HEK293 (cell line): ENCODE data around the gene NEK8.

Source experiments
- CTCF ChIA-PET: fragments of 350-600 bp; formaldehyde crosslinking; extraction: SDS; loops from one replicate; lab custom pipeline; 2021; ENCODE audit warnings: antibody characterized with exemption; lab: Yijun Ruan, JAX
- POLR2A ChIA-PET: fragments of 300-600 bp; formaldehyde crosslinking; extraction: SDS; loops from one replicate; lab custom pipeline; 2020; ENCODE audit warnings: antibody characterized with exemption, inconsistent platforms; lab: Yijun Ruan, JAX
- H3K27ac ChIP-seq: fragments of 200-500 bp; sonication (Bioruptor generic); 2 replicates; pipeline ENCODE4 v1.5.1; 2014; ENCODE audit warnings: low read depth, low read length, control low read depth, inconsistent platforms; ENCODE audit errors: extremely low read depth
- H3K36me3 ChIP-seq, 2 experiments: fragments of 200-500 bp in 1 of 2; sonication (Bioruptor generic) in 1 of 2; 1 replicate in 1 of 2; 2 replicates in 1 of 2; pipeline ENCODE4 v1.5.1; 2014 to 2017; ENCODE audit warnings: inconsistent platforms in 2 of 2, low read length in 2 of 2; ENCODE audit not compliant: control insufficient read depth in 2 of 2, insufficient read depth in 1 of 2
- H3K4me1 ChIP-seq: fragments of 200-500 bp; sonication (Bioruptor generic); 2 replicates; pipeline ENCODE4 v1.5.1; 2014; ENCODE audit warnings: mild to moderate bottlenecking, low read length, inconsistent platforms; ENCODE audit not compliant: control insufficient read depth, insufficient read depth
- H3K4me3 ChIP-seq: 2 replicates; pipeline ENCODE4 v1.5.1; 2011; ENCODE audit warnings: low read depth, mild to moderate bottlenecking, control low read depth, low read length, moderate library complexity
- H3K9me3 ChIP-seq: fragments of 200-500 bp; sonication (Bioruptor generic); 2 replicates; pipeline ENCODE4 v1.5.1; 2014; ENCODE audit warnings: low read depth, low read length, inconsistent platforms; ENCODE audit not compliant: control insufficient read depth, insufficient read depth
- AEBP2 ChIP-seq: fragments of 450-650 bp; formaldehyde crosslinking; IDR thresholded peaks from 2 replicates; pipeline ENCODE4 v1.5.1; 2016; ENCODE audit warnings: missing biosample characterization, missing genetic modification characterization, borderline replicate concordance
- CTCF ChIP-seq: fragments of 450-650 bp; formaldehyde crosslinking; IDR thresholded peaks from 2 replicates; pipeline ENCODE4 v1.5.1; 2016; ENCODE audit warnings: missing biosample characterization, missing genetic modification characterization
- GLI2 ChIP-seq: fragments of 450-650 bp; formaldehyde crosslinking; IDR thresholded peaks from 2 replicates; pipeline ENCODE4; 2017; ENCODE audit warnings: missing biosample characterization, missing genetic modification characterization, low read depth, borderline replicate concordance
- KLF10 ChIP-seq: fragments of 450-650 bp; IDR thresholded peaks from 2 replicates; pipeline ENCODE4 v1.5.1; 2018; ENCODE audit warnings: missing biosample characterization, mild to moderate bottlenecking, missing genetic modification characterization
- TSHZ1 ChIP-seq: fragments of 450-650 bp; formaldehyde crosslinking; IDR thresholded peaks from 2 replicates; pipeline ENCODE4 v1.5.1; 2016; ENCODE audit warnings: missing biosample characterization, missing genetic modification characterization, borderline replicate concordance
- YY1 ChIP-seq: fragments of 450-650 bp; formaldehyde crosslinking; IDR thresholded peaks from 2 replicates; pipeline ENCODE4 v1.5.1; 2018; ENCODE audit warnings: missing biosample characterization, missing genetic modification characterization
- YY2 ChIP-seq: fragments of 450-650 bp; formaldehyde crosslinking; IDR thresholded peaks from 2 replicates; pipeline ENCODE4 v1.5.1; 2016; ENCODE audit warnings: missing biosample characterization, missing genetic modification characterization
- ZBTB44 ChIP-seq: fragments of 450-650 bp; IDR thresholded peaks from 2 replicates; pipeline ENCODE4 v1.5.1; 2018; ENCODE audit warnings: missing biosample characterization, mild to moderate bottlenecking, missing genetic modification characterization
- ZFP69B ChIP-seq: fragments of 450-650 bp; formaldehyde crosslinking; IDR thresholded peaks from 2 replicates; pipeline ENCODE4 v1.5.1; 2016; ENCODE audit warnings: missing biosample characterization, missing genetic modification characterization
- ZNF112 ChIP-seq: fragments of 450-650 bp; formaldehyde crosslinking; IDR thresholded peaks from 2 replicates; pipeline ENCODE4 v1.5.0; 2017; ENCODE audit warnings: missing biosample characterization, missing genetic modification characterization
- ZNF133 ChIP-seq: fragments of 450-650 bp; formaldehyde crosslinking; IDR thresholded peaks from 2 replicates; pipeline ENCODE4 v1.5.1; 2016; ENCODE audit warnings: missing biosample characterization, missing genetic modification characterization
- ZNF157 ChIP-seq: fragments of 450-650 bp; formaldehyde crosslinking; IDR thresholded peaks from 2 replicates; pipeline ENCODE4 v1.5.1; 2016; ENCODE audit warnings: missing biosample characterization, missing genetic modification characterization
- ZNF169 ChIP-seq: fragments of 450-650 bp; formaldehyde crosslinking; IDR thresholded peaks from 2 replicates; pipeline ENCODE4 v1.5.1; 2016; ENCODE audit warnings: missing biosample characterization, missing genetic modification characterization
- ZNF202 ChIP-seq: fragments of 450-650 bp; formaldehyde crosslinking; IDR thresholded peaks from 2 replicates; pipeline ENCODE4 v1.5.1; 2016; ENCODE audit warnings: missing biosample characterization, missing genetic modification characterization, borderline replicate concordance
- ZNF24 ChIP-seq: fragments of 450-650 bp; formaldehyde crosslinking; IDR thresholded peaks from 2 replicates; pipeline ENCODE4 v1.5.1; 2016; ENCODE audit warnings: missing biosample characterization, missing genetic modification characterization
- ZNF37A ChIP-seq: fragments of 450-650 bp; IDR thresholded peaks from 2 replicates; pipeline ENCODE4 v1.5.1; 2018; ENCODE audit warnings: missing biosample characterization, missing genetic modification characterization
- ZNF391 ChIP-seq: fragments of 450-650 bp; formaldehyde crosslinking; IDR thresholded peaks from 2 replicates; pipeline ENCODE4 v1.5.1; 2016; ENCODE audit warnings: low read depth, missing biosample characterization, missing genetic modification characterization, borderline replicate concordance
- ZNF521 ChIP-seq: fragments of 450-650 bp; formaldehyde crosslinking; IDR thresholded peaks from 2 replicates; pipeline ENCODE4 v1.5.1; 2017; ENCODE audit warnings: missing biosample characterization, mild to moderate bottlenecking, missing genetic modification characterization
- ZNF600 ChIP-seq: fragments of 450-650 bp; formaldehyde crosslinking; IDR thresholded peaks from 2 replicates; pipeline ENCODE4 v1.5.1; 2016; ENCODE audit warnings: missing biosample characterization, missing genetic modification characterization
- ZNF621 ChIP-seq: fragments of 450-650 bp; formaldehyde crosslinking; IDR thresholded peaks from 2 replicates; pipeline ENCODE4 v1.5.1; 2017; ENCODE audit warnings: missing biosample characterization, missing genetic modification characterization
- ZNF629 ChIP-seq: fragments of 450-650 bp; formaldehyde crosslinking; IDR thresholded peaks from 2 replicates; pipeline ENCODE4 v1.5.1; 2017; ENCODE audit warnings: missing biosample characterization, missing genetic modification characterization
- ZNF639 ChIP-seq: fragments of 450-650 bp; formaldehyde crosslinking; IDR thresholded peaks from 2 replicates; pipeline ENCODE4 v1.5.1; 2016; ENCODE audit warnings: missing biosample characterization, missing genetic modification characterization
- ZNF660 ChIP-seq: fragments of 450-650 bp; IDR thresholded peaks from 2 replicates; pipeline ENCODE4 v1.5.1; 2018; ENCODE audit warnings: missing biosample characterization, mild to moderate bottlenecking, missing genetic modification characterization
- ZNF704 ChIP-seq: fragments of 450-650 bp; formaldehyde crosslinking; IDR thresholded peaks from 2 replicates; pipeline ENCODE4 v1.5.1; 2016; ENCODE audit warnings: missing biosample characterization, missing genetic modification characterization
- ZNF792 ChIP-seq: fragments of 450-650 bp; formaldehyde crosslinking; IDR thresholded peaks from 2 replicates; pipeline ENCODE4 v1.5.1; 2016; ENCODE audit warnings: missing biosample characterization, missing genetic modification characterization
- ZSCAN5A ChIP-seq: fragments of 450-650 bp; formaldehyde crosslinking; IDR thresholded peaks from 2 replicates; pipeline ENCODE4 v1.5.1; 2016; ENCODE audit warnings: missing biosample characterization, missing genetic modification characterization

NEK8 gene

GRCh38 chr17:28763804-28764266 lies 35.2 kb downstream of the NEK8 start:
- H3K36me3 ChIP-seq = peaks cover 17 to 56% of the 10 kb centered on the region in 2 experiments
- CTCF ChIA-PET = interaction anchor here (0.5 to 7.6 kb wide), 61 partner anchors 10 to 1225 kb away, joined by 3 to 175 read pairs (median 6); partner anchors contain the start of genes DHRS13, FAM222B, FLOT2 and NEK8
- no peak overlapping the region for H3K27ac ChIP-seq
- H3K4me1 ChIP-seq = no peaks in the 10 kb centered on the region; the same call in 1 of the 2 replicates
- POLR2A ChIA-PET = interaction anchor here (0.6 to 2.2 kb wide), 15 partner anchors 9 to 834 kb away, joined by 3 to 21 read pairs (median 4); partner anchors contain the start of genes FAM222B, NEK8, RPL23A and TLCD1
- no peaks in the 10 kb centered on the region for H3K9me3 ChIP-seq
- H3K4me3 ChIP-seq = no peak overlapping the region
- TF ChIP-seq ZFP69B (no peak), ZNF621 (tag by site-specific recombination) (no peak), ZNF792 (tag by site-specific recombination) (no peak), ZNF521 (no peak), KLF10 (tag by site-specific recombination) (peak; percentile 56), GLI2 (tag by site-specific recombination) (no peak), ZNF133 (tag by site-specific recombination) (no peak), ZNF629 (tag by site-specific recombination) (no peak), ZNF202 (tag by site-specific recombination) (no peak), CTCF (tag by site-specific recombination) (peak; percentile 51; the same call in 1 of the 2 replicates), ZNF24 (no peak), ZNF391 (tag by site-specific recombination) (peak; percentile 21; the same call in 1 of the 2 replicates), ZBTB44 (tag by site-specific recombination) (peak; percentile 24; the same call in 1 of the 2 replicates), ZNF37A (tag by site-specific recombination) (no peak), YY1 (tag by site-specific recombination) (no peak), ZNF157 (tag by site-specific recombination) (no peak), ZNF660 (tag by site-specific recombination) (peak; percentile 92), AEBP2 (tag by site-specific recombination) (no peak), ZNF600 (peak; percentile 91), ZNF704 (tag by site-specific recombination) (no peak), TSHZ1 (tag by site-specific recombination) (no peak), ZNF169 (tag by site-specific recombination) (no peak), YY2 (tag by site-specific recombination) (no peak), ZSCAN5A (no peak), ZNF639 (tag by site-specific recombination) (no peak), ZNF112 (tag by site-specific recombination) (no peak)
